Transverse colon (tissue), 4 donors: Measurements from ENCODE around the gene ZNF791. TPM values are rescaled to one million over a fixed set of nuclear protein-coding genes. Genes with fewer than 3 reads are reported as not detected.

Experiments used
- DNase-seq: peaks from one replicate; pipeline ENCODE4 v3.0.0-alpha.2; 2019
- H3K27ac ChIP-seq, 4 donors: fragments of 200-600 bp; sonication (generic); 2 replicates each; pipeline ENCODE4 v1.5.1; 2016 to 2018; ENCODE audit warnings: inconsistent platforms in 4 of 4
- H3K27me3 ChIP-seq: fragments of 200-600 bp; sonication (generic); 2 replicates; pipeline ENCODE4 v1.5.1; 2017; ENCODE audit warnings: inconsistent platforms
- H3K36me3 ChIP-seq, 4 donors: fragments of 200-600 bp; sonication (generic); 2 replicates each; pipeline ENCODE4 v1.5.1; 2017 to 2019; ENCODE audit warnings: inconsistent platforms in 4 of 4
- H3K4me1 ChIP-seq, 4 donors: fragments of 200-600 bp; sonication (generic); 2 replicates each; pipeline ENCODE4 v1.5.1; 2017 to 2020; ENCODE audit warnings: inconsistent platforms in 4 of 4
- H3K4me3 ChIP-seq, 4 donors: fragments of 200-600 bp; sonication (generic); 1 replicate in 1 of 4; 2 replicates in 3 of 4; pipeline versions ENCODE4 v1.5.1 to v1.6.1; 2017 to 2019; ENCODE audit warnings: inconsistent platforms in 4 of 4
- H3K9me3 ChIP-seq, 2 donors: fragments of 200-600 bp; sonication (generic); 2 replicates each; pipeline ENCODE4 v1.5.1; 2017 to 2019; ENCODE audit warnings: inconsistent platforms in 2 of 2
- EP300 ChIP-seq: sonication (generic); formaldehyde crosslinking; IDR thresholded peaks from one replicate; pipeline ENCODE4 v1.6.1; 2017; ENCODE audit warnings: antibody characterized with exemption, low read depth
- POLR2A ChIP-seq: fragments of 450-650 bp; IDR thresholded peaks from one replicate; pipeline ENCODE4 v1.6.1; 2016; ENCODE audit warnings: antibody characterized with exemption, mild to moderate bottlenecking, moderate library complexity
- POLR2AphosphoS5 ChIP-seq, 3 donors: sonication (generic); formaldehyde crosslinking; IDR thresholded peaks; one replicate each; pipeline ENCODE4 v1.6.1; 2016; ENCODE audit warnings: antibody characterized with exemption in 3 of 3
- WGBS, 2 donors: methylation state at CpG; one replicate each; pipeline ENCODE4 v1.1.5; 2018; ENCODE audit warnings: low coverage in 1 of 2; 5-methylcytosine and 5-hydroxymethylcytosine counted together
- in situ Hi-C, 4 donors: fragments of 200-750 bp; cut with MboI; loops; one replicate each; pipeline versions ENCODE4 v1.15.0 to v1.15.1; 2017; ENCODE audit warnings: low sequenced_read_pairs in 3 of 4, low pct_ligation_motif_present in 1 of 4, low pct_unique_long_range_greater_than_20kb in 1 of 4
- intact Hi-C: fragments of 100-400 bp; cut with DNase I; formaldehyde crosslinking; loops from one replicate; pipeline ENCODE4 v1.15.1; 2023; ENCODE audit warnings: low total_unique reads
- total RNA-seq, 4 donors: library from RNA; depleted of rRNA; stranded (reverse); fragments of >200 nt; gene quantifications; one replicate each; pipeline ENCODE4 v1.1.0, GENCODE V29; 2016
- TF ChIP-seq, protein P1 (sequence below), 5 experiments: fragments of 200-600 bp in 3 of 5; fragments of 450-650 bp in 2 of 5; sonication (generic) in 3 of 5; IDR thresholded peaks; 1 replicate in 2 of 5; 2 replicates in 3 of 5; pipeline ENCODE4 v1.5.1; 2016 to 2017; ENCODE audit warnings: antibody characterized with exemption in 5 of 5, inconsistent platforms in 3 of 5, mild to moderate bottlenecking in 2 of 5, moderate library complexity in 1 of 5

Gene ZNF791
- total RNA-seq, 4 donors from 2014 or later: 17.5 to 83.0 (median 24.9) TPM

GRCh38 chr19:12657966-12658365, 47.2 kb downstream of the ZNF791 start:
- H3K36me3 ChIP-seq: peaks cover 0 to 19% (median 8%) of the 10 kb centered on the region in 4 donors
- TF ChIP-seq EP300 (no peak), POLR2A (no peak), POLR2AphosphoS5 (IDR thresholded peaks at IDR 0.05) (no peak)
- TF ChIP-seq, protein P1, sequence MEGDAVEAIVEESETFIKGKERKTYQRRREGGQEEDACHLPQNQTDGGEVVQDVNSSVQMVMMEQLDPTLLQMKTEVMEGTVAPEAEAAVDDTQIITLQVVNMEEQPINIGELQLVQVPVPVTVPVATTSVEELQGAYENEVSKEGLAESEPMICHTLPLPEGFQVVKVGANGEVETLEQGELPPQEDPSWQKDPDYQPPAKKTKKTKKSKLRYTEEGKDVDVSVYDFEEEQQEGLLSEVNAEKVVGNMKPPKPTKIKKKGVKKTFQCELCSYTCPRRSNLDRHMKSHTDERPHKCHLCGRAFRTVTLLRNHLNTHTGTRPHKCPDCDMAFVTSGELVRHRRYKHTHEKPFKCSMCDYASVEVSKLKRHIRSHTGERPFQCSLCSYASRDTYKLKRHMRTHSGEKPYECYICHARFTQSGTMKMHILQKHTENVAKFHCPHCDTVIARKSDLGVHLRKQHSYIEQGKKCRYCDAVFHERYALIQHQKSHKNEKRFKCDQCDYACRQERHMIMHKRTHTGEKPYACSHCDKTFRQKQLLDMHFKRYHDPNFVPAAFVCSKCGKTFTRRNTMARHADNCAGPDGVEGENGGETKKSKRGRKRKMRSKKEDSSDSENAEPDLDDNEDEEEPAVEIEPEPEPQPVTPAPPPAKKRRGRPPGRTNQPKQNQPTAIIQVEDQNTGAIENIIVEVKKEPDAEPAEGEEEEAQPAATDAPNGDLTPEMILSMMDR (IDR thresholded peaks at IDR 0.05): no peak
- DNase-seq: no peak
- H3K27ac ChIP-seq: no peak overlapping the region
- H3K4me3 ChIP-seq: no peak overlapping the region
- no peaks in the 10 kb centered on the region for H3K9me3 ChIP-seq
- no peaks in the 10 kb centered on the region for H3K27me3 ChIP-seq
- H3K4me1 ChIP-seq: no peaks in the 10 kb centered on the region
- WGBS, 2 donors: 96% methylated on average over 19 of the region's 22 CpGs; no CpG with 5 or more reads in 1 of the 2 donors
- in situ Hi-C loops: no loop called here
- intact Hi-C loops: no loop called here

- TF ChIP-seq POLR2AphosphoS5 (IDR thresholded peaks at IDR 0.05) (no peak), POLR2A (no peak), EP300 (no peak)
- TF ChIP-seq, protein P1 (IDR thresholded peaks at IDR 0.05): no peak
- peaks cover 0 to 9% (median 5%) of the 10 kb centered on the region in 4 donors for H3K4me1 ChIP-seq
- in situ Hi-C loops: no loop called here
- no peak for DNase-seq
- H3K4me3 ChIP-seq: no peak overlapping the region
- no peak overlapping the region for H3K27ac ChIP-seq
- H3K27me3 ChIP-seq: no peaks in the 10 kb centered on the region
- intact Hi-C loops: no loop called here
- 93 to 98% methylated on average over 9 to 12 of the region's 12 CpGs for WGBS, 2 donors
- H3K9me3 ChIP-seq: no peaks in the 10 kb centered on the region
- H3K36me3 ChIP-seq: peaks cover 0 to 21% (median 4%) of the 10 kb centered on the region in 4 donors
Measured at GRCh38 chr19:12660980-12661379, 50.3 kb downstream of the ZNF791 start.

DNA sequence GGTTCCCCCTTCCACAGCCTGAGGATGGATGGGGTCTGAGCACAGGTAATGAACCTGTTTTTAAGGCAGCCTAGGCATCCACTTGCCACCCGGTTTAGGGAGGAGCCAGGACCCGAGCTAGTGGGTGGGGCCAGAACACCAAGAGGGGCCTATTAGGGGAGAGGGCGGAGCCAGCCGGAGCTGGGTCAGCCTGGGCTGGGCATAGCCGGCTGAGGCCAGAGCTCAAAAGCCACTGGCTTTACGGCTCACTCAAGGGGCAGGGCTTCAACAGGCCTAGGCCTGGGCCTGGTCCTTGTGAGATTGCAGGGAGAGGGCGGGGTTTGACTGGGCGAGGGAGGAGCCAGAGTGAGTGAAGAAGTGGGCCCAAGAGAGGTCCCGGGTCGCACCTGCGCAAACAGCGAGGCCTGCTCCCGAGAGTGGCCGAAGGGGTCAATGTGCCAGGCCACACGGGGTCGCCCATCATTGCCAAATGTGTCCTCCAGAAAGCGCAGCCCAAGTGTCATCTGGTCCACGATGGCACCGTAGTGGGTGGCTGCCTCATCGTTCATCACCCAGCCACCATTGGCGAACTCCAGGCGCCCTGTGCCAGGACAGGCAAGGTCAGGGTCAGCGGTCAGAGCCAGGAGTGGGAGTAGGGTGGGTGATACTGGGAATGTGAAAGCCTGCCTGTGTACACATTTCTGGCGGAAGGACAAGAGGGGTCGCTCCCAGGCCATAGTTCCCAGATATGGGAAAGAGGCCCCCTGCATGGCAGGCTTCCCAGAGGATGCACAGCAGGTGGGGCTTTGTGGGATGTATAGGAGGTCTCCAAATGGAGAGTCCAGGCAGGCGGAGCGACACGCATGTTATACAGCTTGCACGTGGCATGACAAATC, 53.9 kb downstream of the ZNF791 start:
- DNase-seq: no peak
- Histone ChIP-seq H3K36me3 (peaks cover 0 to 19% (median 4%) of the 10 kb centered on the region in 4 donors), H3K27ac (no peak overlapping the region)

GRCh38 chr19:12665281-12665573, 54.5 kb downstream of the ZNF791 start:
- intact Hi-C loops: no loop called here
- Histone ChIP-seq H3K27ac (peak overlapping the region in 2 of 4 donors; percentile 80 to 86), H3K4me3 (peak overlapping the region in 2 of 4 donors; percentile 69 to 79), H3K4me1 (peaks cover 11 to 37% (median 28%) of the 10 kb centered on the region in 4 donors), H3K36me3 (peaks cover 0 to 13% (median 4%) of the 10 kb centered on the region in 4 donors), H3K9me3 (no peaks in the 10 kb centered on the region), H3K27me3 (no peaks in the 10 kb centered on the region)
- in situ Hi-C loops: no loop called here
- peak; percentile 58 for DNase-seq
- 83% methylated on average over 10 of the region's 10 CpGs; no CpG with 5 or more reads in 1 of the 2 donors for WGBS, 2 donors
- TF ChIP-seq POLR2A (no peak), EP300 (no peak), POLR2AphosphoS5 (IDR thresholded peaks at IDR 0.05) (no peak)
- TF ChIP-seq, protein P1 (IDR thresholded peaks at IDR 0.05): no peak

More for the DNA sequence above, 53.9 kb downstream of the ZNF791 start:
- TF ChIP-seq, protein P1 (IDR thresholded peaks at IDR 0.05): no peak
- no peak for TF ChIP-seq EP300
- no peak for TF ChIP-seq POLR2A
- no peak for TF ChIP-seq POLR2AphosphoS5 (IDR thresholded peaks at IDR 0.05)
- intact Hi-C loops (no loop called here), in situ Hi-C loops (no loop called here)
- WGBS, 2 donors: 86% methylated on average over 29 of the region's 29 CpGs; no CpG with 5 or more reads in 1 of the 2 donors
- H3K27me3 ChIP-seq: no peaks in the 10 kb centered on the region
- peaks cover 9 to 33% (median 25%) of the 10 kb centered on the region in 4 donors for H3K4me1 ChIP-seq
- no peak overlapping the region for H3K4me3 ChIP-seq
- no peaks in the 10 kb centered on the region for H3K9me3 ChIP-seq
